B cell (primary cell): ENCODE data around the gene MRPS27. TPM values are rescaled to one million over a fixed set of nuclear protein-coding genes. Genes with fewer than 3 reads are reported as not detected.

Experiments used
- ATAC-seq: fragments of 200-7000 bp; cut with Tn5 transposase; one replicate; pipeline ENCODE4 v1.10.0; 2021; ENCODE audit warnings: low read depth, mild to moderate bottlenecking, moderate number of reproducible peaks, moderate library complexity
- CTCF ChIA-PET: fragments of 350-600 bp; sonication (Branson Sonifier 250); formaldehyde crosslinking; loops from one replicate; lab custom pipeline; 2021; ENCODE audit warnings: antibody characterized with exemption, inconsistent platforms; lab: Charles Lee
- POLR2A ChIA-PET: fragments of 350-600 bp; sonication (Branson Sonifier 250); formaldehyde crosslinking; loops from one replicate; lab custom pipeline; 2021; ENCODE audit warnings: antibody characterized with exemption; lab: Charles Lee
- DNase-seq: peaks from one replicate; pipeline ENCODE4 v3.0.0; 2013
- H2AFZ ChIP-seq: 2 replicates; pipeline ENCODE4 v1.6.1; 2012; ENCODE audit warnings: mild to moderate bottlenecking, low read depth, low read length; ENCODE audit not compliant: insufficient read depth, poor library complexity, severe bottlenecking
- H3K27ac ChIP-seq, 2 donors: 1 replicate in 1 of 2; 2 replicates in 1 of 2; pipeline ENCODE4 v1.5.1; 2012 to 2013; ENCODE audit warnings: low read length in 2 of 2, mild to moderate bottlenecking in 2 of 2, moderate library complexity in 1 of 2
- H3K27me3 ChIP-seq, 4 experiments: fragments of 200-600 bp in 1 of 4; sonication (generic) in 1 of 4; replicated peaks in 1 of 4; 1 replicate in 2 of 4; 2 replicates in 2 of 4; pipeline versions ENCODE4 v1.6.1 to v1.7.0; 2013 to 2016; ENCODE audit warnings: low read length in 3 of 4, mild to moderate bottlenecking in 2 of 4, mixed read lengths in 1 of 4, moderate library complexity in 1 of 4; ENCODE audit not compliant: insufficient read depth in 4 of 4, control insufficient read depth in 3 of 4; ENCODE audit errors: control extremely low read depth in 1 of 4
- H3K36me3 ChIP-seq, 2 experiments: replicated peaks in 1 of 2; 1 replicate in 1 of 2; 2 replicates in 1 of 2; pipeline versions ENCODE4 v1.6.1 to v1.7.1; 2013; ENCODE audit warnings: low read length in 1 of 2; ENCODE audit not compliant: insufficient read depth in 2 of 2, control insufficient read depth in 1 of 2; ENCODE audit errors: control extremely low read depth in 1 of 2, extremely low read depth in 1 of 2
- H3K4me1 ChIP-seq, 2 donors: fragments of 200-600 bp in 1 of 2; sonication (generic) in 1 of 2; 1 replicate in 1 of 2; 2 replicates in 1 of 2; pipeline versions ENCODE4 v1.5.1 to v1.6.1; 2013 to 2017; ENCODE audit warnings: low read length in 2 of 2; ENCODE audit not compliant: control insufficient read depth in 2 of 2, insufficient read depth in 2 of 2
- H3K4me2 ChIP-seq: replicated peaks from 2 replicates; pipeline ENCODE3; 2012; ENCODE audit warnings: mild to moderate bottlenecking, low read depth, low read length; ENCODE audit not compliant: poor library complexity, severe bottlenecking
- H3K4me3 ChIP-seq, 5 experiments: fragments of 200-600 bp in 1 of 5; sonication (generic) in 1 of 5; 1 replicate in 3 of 5; 2 replicates in 2 of 5; pipeline versions ENCODE4 v1.5.1 to v1.7.0; 2011 to 2016; ENCODE audit warnings: low read length in 4 of 5, mild to moderate bottlenecking in 4 of 5, low read depth in 2 of 5, control low read depth in 1 of 5, moderate library complexity in 1 of 5; ENCODE audit not compliant: insufficient read depth in 1 of 5; ENCODE audit errors: control extremely low read depth in 1 of 5, extremely low read depth in 1 of 5
- H3K79me2 ChIP-seq: fragments of 200-600 bp; sonication (generic); one replicate; pipeline ENCODE4 v1.6.0; 2016; ENCODE audit warnings: low read length; ENCODE audit not compliant: control insufficient read depth, insufficient read depth
- H3K9ac ChIP-seq: fragments of 200-600 bp; sonication (generic); 2 replicates; pipeline ENCODE4 v1.6.1; 2017; ENCODE audit warnings: mild to moderate bottlenecking, low read length, moderate library complexity
- H3K9me3 ChIP-seq, 3 donors: one replicate each; pipeline versions ENCODE4 v1.6.1 to v1.7.1; 2013; ENCODE audit warnings: low read length in 2 of 3; ENCODE audit not compliant: control insufficient read depth in 2 of 3, insufficient read depth in 1 of 3; ENCODE audit errors: control extremely low read depth in 1 of 3
- H4K20me1 ChIP-seq: 2 replicates; pipeline ENCODE4 v1.6.0; 2012; ENCODE audit warnings: mild to moderate bottlenecking, low read length; ENCODE audit not compliant: insufficient read depth, control insufficient read depth, poor library complexity, severe bottlenecking
- H3K27ac Mint-ChIP-seq: one replicate; pipeline ENCODE4 v1.8.0; 2021; ENCODE audit warnings: mixed read lengths
- H3K27me3 Mint-ChIP-seq: one replicate; pipeline ENCODE4 v1.8.0; 2021; ENCODE audit warnings: mixed read lengths
- H3K4me1 Mint-ChIP-seq: one replicate; pipeline ENCODE4 v1.8.0; 2021; ENCODE audit warnings: mixed read lengths
- H3K4me3 Mint-ChIP-seq: one replicate; pipeline ENCODE4 v1.8.0; 2021; ENCODE audit warnings: mixed read lengths
- H3K9me3 Mint-ChIP-seq: one replicate; pipeline ENCODE4 v1.8.0; 2022; ENCODE audit warnings: mixed read lengths; ENCODE audit not compliant: insufficient read depth
- EZH2 ChIP-seq: IDR thresholded peaks from 2 replicates; pipeline ENCODE4 v1.6.1; 2012; ENCODE audit warnings: borderline replicate concordance, low read depth, mild to moderate bottlenecking, moderate library complexity, low read length; ENCODE audit not compliant: insufficient read depth, poor library complexity, severe bottlenecking
- WGBS: methylation state at CpG from one replicate; pipeline ENCODE4 v1.1.5; 2013; ENCODE audit warnings: missing lambda C conversion rate; ENCODE audit not compliant: insufficient coverage; 5-methylcytosine and 5-hydroxymethylcytosine counted together
- intact Hi-C: fragments of 100-400 bp; cut with micrococcal nuclease; formaldehyde crosslinking; loops from one replicate; pipeline ENCODE4 v1.10.0; 2022
- polyA plus RNA-seq: library from polyadenylated mRNA; depleted of rRNA; stranded (reverse); fragments of >200 nt; gene quantifications from 2 replicates; pipeline ENCODE4 v1.2.3, GENCODE V29; 2012
- total RNA-seq, 2 donors: library from RNA; stranded (reverse); fragments of 120-200 nt in 1 of 2; gene quantifications; 1 replicate in 1 of 2; 2 replicates in 1 of 2; pipeline versions ENCODE4 v1.2.3 to v1.2.4, GENCODE V29; 2013 to 2022
- TF ChIP-seq, protein P1 (sequence below): fragments of 200-600 bp; IDR thresholded peaks from one replicate; pipeline ENCODE4 v1.8.0; 2022; ENCODE audit warnings: antibody characterized with exemption, mild to moderate bottlenecking

The MRPS27 gene
- total and polyA plus RNA-seq, 2 donors (not counting 1 experiment from before 2014, with no cell fraction given): 33.4 to 58.3 TPM

DNA sequence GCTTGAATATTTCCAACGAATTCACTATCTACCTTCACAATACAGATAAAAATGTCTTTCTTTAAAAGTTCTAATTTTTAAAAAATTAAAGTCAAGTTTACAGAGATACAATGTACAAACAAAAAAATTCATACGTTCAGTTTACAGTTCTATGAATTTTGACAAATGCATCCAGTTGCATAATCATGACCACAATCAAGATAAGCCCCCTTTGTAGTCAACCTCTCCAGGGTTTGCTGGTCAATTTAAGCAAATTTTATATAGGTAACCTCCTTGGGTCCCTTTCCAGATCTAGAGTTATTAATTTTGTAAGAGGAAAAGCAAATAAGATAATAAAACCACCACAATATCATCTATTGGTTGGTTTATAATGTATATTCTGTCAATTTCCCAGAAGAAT is 76.3 kb downstream of the MRPS27 start:
- peaks cover 0 to 5% of the 10 kb centered on the region in 2 experiments for H3K36me3 ChIP-seq
- H3K4me3 ChIP-seq: no peak overlapping the region
- H3K9me3 Mint-ChIP-seq: no peaks in the 10 kb centered on the region
- ChIA-PET CTCF (no interaction called here), POLR2A (no interaction called here)
- H3K27ac Mint-ChIP-seq: no peak overlapping the region
- H3K27me3 ChIP-seq: no peaks in the 10 kb centered on the region
- H3K4me1 Mint-ChIP-seq: peaks cover 7% of the 10 kb centered on the region
- no peaks in the 10 kb centered on the region for H4K20me1 ChIP-seq
- no peak overlapping the region for H2AFZ ChIP-seq
- no peaks in the 10 kb centered on the region for H3K4me1 ChIP-seq
- H3K9me3 ChIP-seq: no peaks in the 10 kb centered on the region
- no peaks in the 10 kb centered on the region for H3K79me2 ChIP-seq
- no peaks in the 10 kb centered on the region for H3K27me3 Mint-ChIP-seq
- H3K4me3 Mint-ChIP-seq: no peak overlapping the region
- H3K4me2 ChIP-seq: no peak overlapping the region
- no CpG with 5 or more reads among the region's 2 CpGs for WGBS
- DNase-seq (no peak), ATAC-seq (no peak)
- intact Hi-C loops: no loop called here
- no peak overlapping the region for H3K9ac ChIP-seq
- no peak overlapping the region for H3K27ac ChIP-seq
- TF ChIP-seq, protein P1, sequence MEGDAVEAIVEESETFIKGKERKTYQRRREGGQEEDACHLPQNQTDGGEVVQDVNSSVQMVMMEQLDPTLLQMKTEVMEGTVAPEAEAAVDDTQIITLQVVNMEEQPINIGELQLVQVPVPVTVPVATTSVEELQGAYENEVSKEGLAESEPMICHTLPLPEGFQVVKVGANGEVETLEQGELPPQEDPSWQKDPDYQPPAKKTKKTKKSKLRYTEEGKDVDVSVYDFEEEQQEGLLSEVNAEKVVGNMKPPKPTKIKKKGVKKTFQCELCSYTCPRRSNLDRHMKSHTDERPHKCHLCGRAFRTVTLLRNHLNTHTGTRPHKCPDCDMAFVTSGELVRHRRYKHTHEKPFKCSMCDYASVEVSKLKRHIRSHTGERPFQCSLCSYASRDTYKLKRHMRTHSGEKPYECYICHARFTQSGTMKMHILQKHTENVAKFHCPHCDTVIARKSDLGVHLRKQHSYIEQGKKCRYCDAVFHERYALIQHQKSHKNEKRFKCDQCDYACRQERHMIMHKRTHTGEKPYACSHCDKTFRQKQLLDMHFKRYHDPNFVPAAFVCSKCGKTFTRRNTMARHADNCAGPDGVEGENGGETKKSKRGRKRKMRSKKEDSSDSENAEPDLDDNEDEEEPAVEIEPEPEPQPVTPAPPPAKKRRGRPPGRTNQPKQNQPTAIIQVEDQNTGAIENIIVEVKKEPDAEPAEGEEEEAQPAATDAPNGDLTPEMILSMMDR: no peak
- TF ChIP-seq EZH2: no peak

DNA sequence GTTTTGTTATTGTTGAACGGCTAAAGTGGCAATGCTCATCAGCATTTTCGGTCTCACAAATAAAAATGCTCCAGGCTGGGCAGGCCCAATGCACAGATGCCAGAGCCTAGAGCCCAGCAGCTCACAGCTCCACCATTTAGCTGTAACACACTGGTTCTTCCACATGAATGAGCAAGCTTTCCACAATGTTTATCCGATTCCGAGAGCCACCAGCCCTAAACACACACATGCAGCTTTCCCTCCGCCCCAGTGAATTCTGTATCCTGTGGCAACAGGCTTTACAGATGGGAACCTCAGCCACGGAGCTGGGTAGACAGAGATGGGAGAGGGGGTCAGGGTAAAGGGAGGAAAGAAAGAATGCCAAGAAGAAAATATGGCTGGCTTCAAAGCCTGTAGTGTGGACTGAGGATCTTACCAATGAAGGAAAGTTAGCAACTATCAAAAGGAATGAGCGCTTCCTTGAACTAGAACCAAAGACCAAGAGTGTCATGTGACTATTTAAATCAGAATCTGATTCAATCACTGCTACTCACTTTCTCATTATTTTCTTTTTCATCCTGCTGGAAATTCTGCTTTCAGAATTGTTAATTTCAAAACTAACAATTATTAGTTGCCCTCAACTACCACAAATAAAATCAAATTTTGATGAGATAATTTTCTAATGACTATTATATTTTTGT is 77.1 kb downstream of the MRPS27 start:
- TF ChIP-seq, protein P1: no peak
- no peak for TF ChIP-seq EZH2
- no peaks in the 10 kb centered on the region for H3K9me3 ChIP-seq
- DNase-seq (no peak), ATAC-seq (no peak)
- ChIA-PET POLR2A (no interaction called here), CTCF (no interaction called here)
- H3K4me3 ChIP-seq: no peak overlapping the region
- no peaks in the 10 kb centered on the region for H3K27me3 Mint-ChIP-seq
- no peaks in the 10 kb centered on the region for H3K9me3 Mint-ChIP-seq
- peaks cover 7% of the 10 kb centered on the region for H3K4me1 Mint-ChIP-seq
- no peak overlapping the region for H3K4me2 ChIP-seq
- H2AFZ ChIP-seq: no peak overlapping the region
- WGBS: 100% methylated on average over 2 of the region's 7 CpGs
- no peak overlapping the region for H3K27ac Mint-ChIP-seq
- H3K4me3 Mint-ChIP-seq: no peak overlapping the region
- no peak overlapping the region for H3K9ac ChIP-seq
- H3K79me2 ChIP-seq: no peaks in the 10 kb centered on the region
- H4K20me1 ChIP-seq: no peaks in the 10 kb centered on the region
- H3K27me3 ChIP-seq: no peaks in the 10 kb centered on the region
- H3K27ac ChIP-seq: no peak overlapping the region
- no peaks in the 10 kb centered on the region for H3K4me1 ChIP-seq
- peaks cover 2 to 7% of the 10 kb centered on the region in 2 experiments for H3K36me3 ChIP-seq
- intact Hi-C loops: no loop called here
